ENCODE measurements around the gene FGGY. TPM values are rescaled to one million over a fixed set of nuclear protein-coding genes. Genes with fewer than 3 reads are reported as not detected.

FGGY gene
- total and polyA plus RNA-seq, 2 donors (not counting 3 experiments of a cell fraction or from before 2014, with no cell fraction given) = 5.6 to 6.4 TPM

DNA sequence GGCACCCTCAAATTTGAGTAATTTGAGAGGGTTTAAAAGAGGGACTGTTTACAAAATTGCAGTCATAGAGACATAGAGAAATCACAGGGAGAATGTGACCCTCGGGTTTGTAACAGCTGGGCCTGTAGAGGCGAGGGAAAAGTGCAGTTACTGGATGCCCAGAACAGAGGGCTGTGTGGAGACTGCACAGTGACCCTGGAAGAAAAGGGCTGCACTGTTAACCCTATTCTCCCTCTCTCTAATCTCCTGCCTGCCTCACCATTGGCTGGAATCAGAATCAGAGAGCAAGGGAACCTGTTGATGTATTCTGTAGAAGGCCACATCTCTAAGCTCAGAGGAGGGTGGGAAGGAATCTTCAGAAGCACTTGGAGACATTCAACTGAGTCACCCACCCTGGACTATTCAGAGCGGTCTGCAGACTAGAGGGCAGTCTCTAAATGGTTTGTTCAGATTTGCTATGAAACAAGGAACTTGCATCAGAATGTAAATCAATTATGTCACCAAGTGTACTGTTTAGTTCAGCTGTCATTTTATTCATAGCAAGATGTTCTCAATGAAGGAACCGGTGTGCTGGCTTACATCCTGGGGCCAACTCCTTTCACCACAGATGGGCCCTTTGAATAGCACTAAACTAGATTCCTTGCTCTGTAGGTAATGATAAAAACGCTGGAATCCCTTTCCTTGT lies 385.6 kb downstream of the FGGY start:
- DNase-seq (ENCODE audit: low read depth, low spot score) = no peak
- Histone ChIP-seq H4K20me1 (replicated peaks; ENCODE audit: control insufficient read depth, extremely low read depth, insufficient read depth, low read length) (no peaks in the 10 kb centered on the region), H3K9me1 (replicated peaks; ENCODE audit: control insufficient read depth, extremely low read depth, insufficient read depth, low read length) (no peaks in the 10 kb centered on the region), H3K9me3 (replicated peaks; ENCODE audit: control insufficient read depth, insufficient read depth, low read length) (no peaks in the 10 kb centered on the region), H3K36me3 (ENCODE audit: control insufficient read depth in 2 of 2, extremely low read depth in 1 of 2, insufficient read depth in 2 of 2, low read length in 2 of 2) (no peaks in the 10 kb centered on the region), H3K9ac (replicated peaks; ENCODE audit: extremely low read depth, insufficient read depth, low read length) (no peak overlapping the region), H3K79me2 (ENCODE audit: control insufficient read depth, insufficient read depth, low read length) (no peaks in the 10 kb centered on the region), H2AFZ (ENCODE audit: low read depth, low read length) (no peak overlapping the region), H3K4me2 (ENCODE audit: insufficient read depth, low read length) (no peak overlapping the region), H3K27me3 (ENCODE audit: control insufficient read depth in 2 of 2, insufficient read depth in 2 of 2, low read length in 2 of 2) (no peaks in the 10 kb centered on the region), H3K27ac (ENCODE audit: insufficient read depth, low read depth, low read length) (no peak overlapping the region), H3K4me1 (ENCODE audit: control insufficient read depth, extremely low read depth, insufficient read depth, low read length) (peaks cover 18% of the 10 kb centered on the region), H3K4me3 (replicated peaks in 1 of 3; ENCODE audit: insufficient read depth in 1 of 3, low read depth in 1 of 3, low read length in 3 of 3) (no peak overlapping the region)
- dilution Hi-C loops (cut with MboI; ENCODE audit: extremely low pct_ligation_motif_present, low sequenced_read_pairs) = no loop called here
- no peak for FAIRE-seq
- no TSS peak for BruUV-seq (replicated peaks)
- intact Hi-C loops (cut with micrococcal nuclease) = no loop called here
- CTCF ChIA-PET = no interaction called here
- TF ChIP-seq GATA2 (IDR thresholded peaks at IDR 0.05; ENCODE audit: insufficient read depth, insufficient read length, low read depth, low read length) (no peak), MYC (IDR thresholded peaks at IDR 0.05; ENCODE audit: low read depth, low read length) (no peak), POLR2AphosphoS5 (IDR thresholded peaks at IDR 0.05; ENCODE audit: insufficient read depth, low read depth, low read length) (no peak), POLR2A (IDR thresholded peaks at IDR 0.05; ENCODE audit: low read depth, low read length) (no peak)
- TF ChIP-seq, protein P1, sequence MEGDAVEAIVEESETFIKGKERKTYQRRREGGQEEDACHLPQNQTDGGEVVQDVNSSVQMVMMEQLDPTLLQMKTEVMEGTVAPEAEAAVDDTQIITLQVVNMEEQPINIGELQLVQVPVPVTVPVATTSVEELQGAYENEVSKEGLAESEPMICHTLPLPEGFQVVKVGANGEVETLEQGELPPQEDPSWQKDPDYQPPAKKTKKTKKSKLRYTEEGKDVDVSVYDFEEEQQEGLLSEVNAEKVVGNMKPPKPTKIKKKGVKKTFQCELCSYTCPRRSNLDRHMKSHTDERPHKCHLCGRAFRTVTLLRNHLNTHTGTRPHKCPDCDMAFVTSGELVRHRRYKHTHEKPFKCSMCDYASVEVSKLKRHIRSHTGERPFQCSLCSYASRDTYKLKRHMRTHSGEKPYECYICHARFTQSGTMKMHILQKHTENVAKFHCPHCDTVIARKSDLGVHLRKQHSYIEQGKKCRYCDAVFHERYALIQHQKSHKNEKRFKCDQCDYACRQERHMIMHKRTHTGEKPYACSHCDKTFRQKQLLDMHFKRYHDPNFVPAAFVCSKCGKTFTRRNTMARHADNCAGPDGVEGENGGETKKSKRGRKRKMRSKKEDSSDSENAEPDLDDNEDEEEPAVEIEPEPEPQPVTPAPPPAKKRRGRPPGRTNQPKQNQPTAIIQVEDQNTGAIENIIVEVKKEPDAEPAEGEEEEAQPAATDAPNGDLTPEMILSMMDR (IDR thresholded peaks at IDR 0.05; ENCODE audit: extremely low read depth in 1 of 2, insufficient read depth in 1 of 2, low read depth in 1 of 2, low read length in 2 of 2) = no peak
- POLR2A ChIA-PET = no interaction called here

DNA sequence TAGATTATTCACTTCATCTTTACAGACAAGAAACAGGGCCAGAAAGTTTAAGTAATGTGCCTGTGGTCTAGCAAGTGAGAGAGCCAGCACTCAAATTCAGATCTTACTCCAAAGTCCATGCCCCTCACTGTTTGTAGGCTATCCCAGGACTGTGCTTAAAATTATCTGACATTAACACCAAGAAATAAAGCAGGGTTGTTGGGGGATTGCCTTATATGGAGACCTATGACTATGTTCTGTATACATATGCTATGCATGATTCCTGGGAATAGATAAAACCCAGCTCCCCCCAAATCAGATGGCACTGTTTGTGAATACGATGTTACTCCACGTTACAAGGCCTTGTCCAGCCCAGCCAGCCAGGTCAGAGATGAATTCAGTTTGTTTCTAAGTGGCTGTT lies 386.3 kb downstream of the FGGY start:
- BruUV-seq (replicated peaks) = no TSS peak
- no peaks in the 10 kb centered on the region for H3K36me3 ChIP-seq (ENCODE audit: control insufficient read depth in 2 of 2, extremely low read depth in 1 of 2, insufficient read depth in 2 of 2, low read length in 2 of 2)
- no peaks in the 10 kb centered on the region for H3K27me3 ChIP-seq (ENCODE audit: control insufficient read depth in 2 of 2, insufficient read depth in 2 of 2, low read length in 2 of 2)
- no peak overlapping the region for H3K4me3 ChIP-seq (replicated peaks in 1 of 3; ENCODE audit: insufficient read depth in 1 of 3, low read depth in 1 of 3, low read length in 3 of 3)
- H4K20me1 ChIP-seq (replicated peaks; ENCODE audit: control insufficient read depth, extremely low read depth, insufficient read depth, low read length) = no peaks in the 10 kb centered on the region
- no peak for DNase-seq (ENCODE audit: low read depth, low spot score)
- no peak overlapping the region for H2AFZ ChIP-seq (ENCODE audit: low read depth, low read length)
- H3K4me1 ChIP-seq (ENCODE audit: control insufficient read depth, extremely low read depth, insufficient read depth, low read length) = peaks cover 12% of the 10 kb centered on the region
- no peak overlapping the region for H3K27ac ChIP-seq (ENCODE audit: insufficient read depth, low read depth, low read length)
- no peaks in the 10 kb centered on the region for H3K79me2 ChIP-seq (ENCODE audit: control insufficient read depth, insufficient read depth, low read length)
- no peak overlapping the region for H3K4me2 ChIP-seq (ENCODE audit: insufficient read depth, low read length)
- TF ChIP-seq FOS (IDR thresholded peaks at IDR 0.05; ENCODE audit: borderline replicate concordance, insufficient read depth, low read length) (no peak), POLR2A (IDR thresholded peaks at IDR 0.05; ENCODE audit: low read depth, low read length) (no peak)
- dilution Hi-C loops (cut with MboI; ENCODE audit: extremely low pct_ligation_motif_present, low sequenced_read_pairs) = no loop called here
- ChIA-PET CTCF (no interaction called here), POLR2A (no interaction called here)
- no peaks in the 10 kb centered on the region for H3K9me3 ChIP-seq (replicated peaks; ENCODE audit: control insufficient read depth, insufficient read depth, low read length)
- no peaks in the 10 kb centered on the region for H3K9me1 ChIP-seq (replicated peaks; ENCODE audit: control insufficient read depth, extremely low read depth, insufficient read depth, low read length)
- no peak overlapping the region for H3K9ac ChIP-seq (replicated peaks; ENCODE audit: extremely low read depth, insufficient read depth, low read length)
- intact Hi-C loops (cut with micrococcal nuclease) = no loop called here
- no peak for FAIRE-seq

Measured in endothelial cell of umbilical vein (primary cell).